Subcutaneous adipose tissue (tissue), 4 donors: ENCODE measurements around the gene ETS1. TPM values are rescaled to one million over a fixed set of nuclear protein-coding genes. Genes with fewer than 3 reads are reported as not detected.

Experiments used
- total RNA-seq, 4 donors: library from RNA; depleted of rRNA; stranded (reverse); fragments of >200 nt; gene quantifications; one replicate each; pipeline ENCODE4 v1.1.0, GENCODE V29; 2016
- TF ChIP-seq, protein P1 (sequence below): fragments of 450-650 bp; IDR thresholded peaks from one replicate; pipeline ENCODE4 v1.5.1; 2016; ENCODE audit warnings: low read depth, mild to moderate bottlenecking, control low read depth, antibody characterized with exemption, moderate library complexity

Gene ETS1
- total RNA-seq, 4 donors from 2014 or later: 57.6 to 149 (median 96.7) TPM

DNA sequence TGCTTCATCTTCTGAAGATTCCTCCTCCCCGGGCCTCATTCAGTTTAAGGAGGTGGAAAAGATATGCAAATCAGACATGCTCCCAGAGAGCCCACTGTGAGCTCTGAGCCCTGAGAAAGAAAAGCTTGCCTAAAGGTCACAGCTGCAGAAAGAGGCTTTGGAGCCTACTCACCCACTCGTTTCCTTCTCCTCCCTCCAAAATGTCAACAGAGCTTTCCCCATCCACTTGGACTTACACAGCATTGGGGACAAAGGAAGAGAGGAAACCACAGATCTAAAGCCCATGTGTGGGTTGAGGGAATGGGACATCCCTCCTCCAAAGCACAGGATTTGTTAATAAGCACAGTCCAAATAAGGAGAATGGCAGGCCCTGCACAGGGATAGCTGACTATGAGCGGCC, 158.4 kb downstream of the ETS1 start:
- TF ChIP-seq, protein P1, sequence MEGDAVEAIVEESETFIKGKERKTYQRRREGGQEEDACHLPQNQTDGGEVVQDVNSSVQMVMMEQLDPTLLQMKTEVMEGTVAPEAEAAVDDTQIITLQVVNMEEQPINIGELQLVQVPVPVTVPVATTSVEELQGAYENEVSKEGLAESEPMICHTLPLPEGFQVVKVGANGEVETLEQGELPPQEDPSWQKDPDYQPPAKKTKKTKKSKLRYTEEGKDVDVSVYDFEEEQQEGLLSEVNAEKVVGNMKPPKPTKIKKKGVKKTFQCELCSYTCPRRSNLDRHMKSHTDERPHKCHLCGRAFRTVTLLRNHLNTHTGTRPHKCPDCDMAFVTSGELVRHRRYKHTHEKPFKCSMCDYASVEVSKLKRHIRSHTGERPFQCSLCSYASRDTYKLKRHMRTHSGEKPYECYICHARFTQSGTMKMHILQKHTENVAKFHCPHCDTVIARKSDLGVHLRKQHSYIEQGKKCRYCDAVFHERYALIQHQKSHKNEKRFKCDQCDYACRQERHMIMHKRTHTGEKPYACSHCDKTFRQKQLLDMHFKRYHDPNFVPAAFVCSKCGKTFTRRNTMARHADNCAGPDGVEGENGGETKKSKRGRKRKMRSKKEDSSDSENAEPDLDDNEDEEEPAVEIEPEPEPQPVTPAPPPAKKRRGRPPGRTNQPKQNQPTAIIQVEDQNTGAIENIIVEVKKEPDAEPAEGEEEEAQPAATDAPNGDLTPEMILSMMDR: no peak

DNA sequence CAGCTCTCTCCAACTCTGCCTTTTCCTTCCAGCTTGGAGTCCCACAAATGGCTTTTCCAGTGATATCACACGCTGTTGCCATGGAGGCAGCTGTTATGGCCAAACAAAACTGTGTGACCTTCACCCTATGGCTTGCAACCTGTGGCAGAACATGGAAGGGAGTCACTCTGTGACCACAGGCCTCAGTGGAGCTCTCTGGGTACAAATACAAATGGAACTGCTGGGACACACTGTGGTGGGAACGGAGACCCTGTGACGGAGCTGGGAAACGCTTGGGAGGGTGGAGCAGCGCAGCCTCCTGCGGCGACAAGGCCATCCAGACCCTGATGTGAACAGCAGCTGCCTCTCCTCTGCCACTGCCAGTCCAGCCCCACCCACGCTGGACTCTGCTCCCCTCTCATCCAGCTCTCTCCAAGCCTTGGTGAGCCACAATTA, 162.5 kb downstream of the ETS1 start:
- TF ChIP-seq, protein P1: no peak

DNA sequence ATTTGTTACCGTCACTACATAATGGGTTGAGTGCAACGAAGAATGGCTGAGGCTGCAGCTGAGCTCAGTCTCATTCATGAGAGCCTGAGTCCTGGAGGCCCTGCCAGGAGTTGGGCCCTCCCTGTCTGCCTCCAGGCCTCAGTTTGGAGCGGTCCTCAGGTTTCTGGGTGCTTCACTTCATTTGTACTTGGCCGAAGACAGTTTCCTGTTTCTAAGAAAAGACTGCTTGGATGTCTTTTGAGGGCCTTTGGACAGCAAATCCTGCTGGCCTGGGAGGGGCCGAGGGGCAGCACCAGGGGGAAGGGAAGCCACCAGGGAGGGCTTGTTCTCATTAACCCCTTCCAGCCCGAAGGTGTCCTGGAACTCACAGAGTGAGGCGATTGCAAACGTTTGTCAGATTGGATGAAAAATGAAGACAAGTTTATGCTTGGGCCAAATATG, 163.1 kb downstream of the ETS1 start:
- TF ChIP-seq, protein P1: no peak

DNA sequence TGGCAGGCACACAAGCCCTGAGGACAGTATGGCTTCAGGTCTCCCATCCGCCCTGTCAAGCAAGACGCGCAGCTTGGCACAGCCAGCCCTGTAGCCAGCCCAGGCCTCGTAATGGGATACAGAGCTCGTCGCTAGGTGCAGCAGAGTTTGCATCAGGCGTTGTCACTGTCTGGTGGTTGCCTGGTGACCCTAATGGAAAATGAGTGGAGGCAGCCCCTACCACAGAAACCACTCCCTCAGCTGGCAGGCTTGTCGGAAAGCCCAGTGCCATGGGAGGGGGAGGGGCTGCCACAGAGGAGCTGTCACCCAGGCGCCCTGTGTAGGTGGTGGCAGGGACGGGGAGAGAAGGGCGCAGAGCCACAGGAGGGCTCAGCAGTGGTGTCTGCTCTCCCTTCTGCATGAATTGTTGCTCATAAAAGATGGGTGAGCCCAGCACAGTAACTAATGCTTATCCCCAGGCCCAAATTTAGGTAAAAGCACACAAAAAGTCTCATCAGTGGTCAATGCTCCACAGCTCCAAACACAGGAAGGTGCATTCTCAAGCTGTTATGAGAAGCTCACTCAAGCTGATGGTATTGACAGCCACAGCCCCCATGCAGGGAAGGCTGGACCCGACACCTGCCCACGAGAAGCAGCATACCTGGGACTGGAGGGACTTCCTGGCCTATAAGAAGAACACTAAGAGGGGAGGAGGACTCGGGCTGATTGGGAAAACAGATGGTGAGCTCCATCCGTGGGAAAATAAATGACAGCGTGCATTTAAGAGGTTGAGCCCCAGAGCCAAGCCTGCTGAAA, 164.6 kb downstream of the ETS1 start:
- TF ChIP-seq, protein P1: no peak

DNA sequence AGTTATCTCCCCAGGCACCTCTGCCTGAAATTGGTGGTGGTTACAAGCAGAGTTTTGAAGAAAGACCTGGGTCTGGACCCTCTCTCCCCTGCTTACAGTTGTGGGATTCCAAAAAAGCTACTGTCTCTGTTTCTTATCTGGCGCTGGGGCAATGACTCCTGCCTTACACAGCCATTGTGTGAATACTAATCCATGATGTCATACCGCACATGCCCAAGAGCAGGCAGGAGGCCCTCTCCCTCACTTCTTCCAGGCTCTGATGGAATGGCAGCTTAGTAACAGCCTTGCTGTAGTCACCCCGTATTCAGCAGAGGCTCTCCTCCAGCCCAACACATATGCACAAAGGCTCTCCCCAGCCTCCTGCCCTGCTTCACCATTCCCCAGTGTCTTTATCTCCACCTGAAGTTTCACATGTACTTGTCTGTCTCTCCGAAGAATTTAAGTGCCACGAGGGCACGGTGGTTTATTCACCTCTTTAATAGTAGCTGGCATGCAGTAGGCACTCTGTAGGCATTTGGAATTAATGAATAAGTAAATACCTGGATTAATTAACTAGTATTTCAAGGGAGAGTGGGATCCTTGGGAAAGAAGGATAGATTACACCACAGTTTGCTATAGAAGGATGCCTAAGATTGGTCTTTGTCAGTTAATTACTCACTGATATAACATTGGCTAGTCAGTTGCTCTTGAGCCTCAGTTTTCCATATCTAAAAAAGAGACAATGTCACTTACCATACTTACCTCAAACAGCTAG, 165.6 kb downstream of the ETS1 start:
- TF ChIP-seq, protein P1: no peak

DNA sequence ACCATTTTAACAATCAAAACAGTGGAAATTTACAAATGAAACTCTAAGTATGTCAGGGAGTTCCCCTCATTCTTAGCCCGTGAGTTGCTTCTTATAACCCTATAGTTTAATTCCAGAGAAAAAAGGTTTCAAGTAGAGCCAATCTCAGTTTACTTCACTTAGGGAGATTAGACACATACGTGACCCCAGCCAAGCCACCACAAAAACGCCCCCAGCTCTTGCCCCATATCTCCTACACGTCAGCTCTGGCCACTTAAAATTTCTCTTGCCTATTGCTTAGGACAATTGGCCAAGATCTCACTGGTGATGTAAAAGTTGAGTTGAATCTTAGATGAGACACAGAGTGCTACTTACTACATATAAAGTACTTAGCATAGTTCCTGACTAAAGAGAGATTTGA, 166.4 kb downstream of the ETS1 start:
- TF ChIP-seq, protein P1: no peak

DNA sequence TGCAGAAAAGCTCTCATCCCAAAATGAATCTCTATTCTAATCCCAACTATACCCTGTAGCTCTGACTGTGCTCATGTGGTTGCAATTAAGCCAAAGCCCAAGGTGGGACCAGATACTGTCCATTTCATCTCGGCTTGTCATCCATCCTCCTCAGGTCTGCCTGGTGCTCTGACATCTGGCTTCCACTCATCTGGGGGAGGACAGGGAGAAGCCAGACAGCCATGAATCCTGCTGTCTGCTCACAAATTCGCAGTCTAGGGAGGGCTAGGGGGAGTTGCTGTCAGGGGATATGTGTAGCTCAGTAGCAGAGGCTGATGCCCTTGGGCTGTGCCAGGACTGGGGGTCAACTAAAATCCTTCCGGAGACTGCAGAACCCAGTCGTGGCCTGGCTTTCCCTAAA, 167.1 kb downstream of the ETS1 start:
- TF ChIP-seq, protein P1: no peak
